ENCODE data around the gene GPR37. TPM values are rescaled to one million over a fixed set of nuclear protein-coding genes. Genes with fewer than 3 reads are reported as not detected.

The GPR37 gene
- total RNA-seq, 1 experiment from 2014 or later = 1.8 TPM

GRCh38 chr7:124812764-124813163 lies 47.2 kb upstream of the GPR37 start:
- Histone ChIP-seq H3F3A (ENCODE audit: insufficient read depth, low read depth) (no peaks in the 10 kb centered on the region), H2AFZ (no peak overlapping the region), H3K4me2 (no peak overlapping the region), H3K4me1 (replicated peaks; ENCODE audit: insufficient read depth) (no peaks in the 10 kb centered on the region), H3K9me3 (ENCODE audit: insufficient read depth, low read depth) (no peaks in the 10 kb centered on the region), H3K27me3 (ENCODE audit: insufficient read depth, low read depth) (no peaks in the 10 kb centered on the region), H3K9me2 (ENCODE audit: insufficient read depth) (no peaks in the 10 kb centered on the region), H3K27ac (no peak overlapping the region), H3K4me3 (no peak overlapping the region), H3K79me2 (ENCODE audit: low read depth) (no peaks in the 10 kb centered on the region), H3K36me3 (ENCODE audit: low read depth) (no peaks in the 10 kb centered on the region), H4K20me1 (ENCODE audit: insufficient read depth) (no peaks in the 10 kb centered on the region; the same call in 1 of the 2 replicates)
- CTCF ChIA-PET = no interaction called here
- no peak for DNase-seq
- no TSS peak for BruUV-seq (replicated peaks)
- POLR2A ChIA-PET (ENCODE audit: unreplicated experiment) = no interaction called here
- intact Hi-C loops (cut with micrococcal nuclease; ENCODE audit: unreplicated experiment) = no loop called here
- TF ChIP-seq CTCF (conservative IDR thresholded peaks at IDR 0.05) (no peak), EZH2 (IDR thresholded peaks at IDR 0.05; ENCODE audit: low read depth) (no peak)

GRCh38 chr7:124811341-124811740 lies 45.7 kb upstream of the GPR37 start:
- intact Hi-C loops (cut with micrococcal nuclease; ENCODE audit: unreplicated experiment) = no loop called here
- no peaks in the 10 kb centered on the region for H3K9me2 ChIP-seq (ENCODE audit: insufficient read depth)
- BruUV-seq (replicated peaks) = no TSS peak
- H2AFZ ChIP-seq = no peak overlapping the region
- no peaks in the 10 kb centered on the region for H3K79me2 ChIP-seq (ENCODE audit: low read depth)
- no peaks in the 10 kb centered on the region for H3K36me3 ChIP-seq (ENCODE audit: low read depth)
- H3F3A ChIP-seq (ENCODE audit: insufficient read depth, low read depth) = no peaks in the 10 kb centered on the region
- POLR2A ChIA-PET (ENCODE audit: unreplicated experiment) = no interaction called here
- no peaks in the 10 kb centered on the region for H3K27me3 ChIP-seq (ENCODE audit: insufficient read depth, low read depth)
- no peak overlapping the region for H3K27ac ChIP-seq
- H3K4me3 ChIP-seq = no peak overlapping the region
- no peak for DNase-seq
- CTCF ChIA-PET = no interaction called here
- no peaks in the 10 kb centered on the region for H3K9me3 ChIP-seq (ENCODE audit: insufficient read depth, low read depth)
- no peaks in the 10 kb centered on the region for H3K4me1 ChIP-seq (replicated peaks; ENCODE audit: insufficient read depth)
- H4K20me1 ChIP-seq (ENCODE audit: insufficient read depth) = no peaks in the 10 kb centered on the region; the same call in 1 of the 2 replicates
- no peak for TF ChIP-seq EZH2 (IDR thresholded peaks at IDR 0.05; ENCODE audit: low read depth)
- no peak for TF ChIP-seq CTCF (conservative IDR thresholded peaks at IDR 0.05)
- no peak overlapping the region for H3K4me2 ChIP-seq

GRCh38 chr7:124810605-124811004 lies 45.0 kb upstream of the GPR37 start:
- DNase-seq = no peak
- CTCF ChIA-PET = no interaction called here
- Histone ChIP-seq H4K20me1 (ENCODE audit: insufficient read depth) (no peaks in the 10 kb centered on the region; the same call in 1 of the 2 replicates), H3K79me2 (ENCODE audit: low read depth) (no peaks in the 10 kb centered on the region), H3K4me3 (no peak overlapping the region), H3K27me3 (ENCODE audit: insufficient read depth, low read depth) (no peaks in the 10 kb centered on the region), H3K36me3 (ENCODE audit: low read depth) (no peaks in the 10 kb centered on the region), H3K4me1 (replicated peaks; ENCODE audit: insufficient read depth) (no peaks in the 10 kb centered on the region), H3K4me2 (no peak overlapping the region), H3F3A (ENCODE audit: insufficient read depth, low read depth) (no peaks in the 10 kb centered on the region), H3K9me2 (ENCODE audit: insufficient read depth) (no peaks in the 10 kb centered on the region), H3K9me3 (ENCODE audit: insufficient read depth, low read depth) (no peaks in the 10 kb centered on the region), H3K27ac (no peak overlapping the region), H2AFZ (no peak overlapping the region)
- TF ChIP-seq EZH2 (IDR thresholded peaks at IDR 0.05; ENCODE audit: low read depth) (no peak), CTCF (conservative IDR thresholded peaks at IDR 0.05) (no peak)
- POLR2A ChIA-PET (ENCODE audit: unreplicated experiment) = no interaction called here
- BruUV-seq (replicated peaks) = no TSS peak
- intact Hi-C loops (cut with micrococcal nuclease; ENCODE audit: unreplicated experiment) = no loop called here

All from PC-9 (cell line).